Measurements from ENCODE around the gene KIAA1614.

The KIAA1614 gene

GRCh38 chr1:180918519-180918918 is 5.8 kb downstream of the KIAA1614 start:
- TF ChIP-seq BACH2 (CRISPR knock-in tag; IDR thresholded peaks at IDR 0.05; ENCODE audit: borderline replicate concordance), result no peak
- no peak for TF ChIP-seq ZFP30 (CRISPR knock-in tag; IDR thresholded peaks at IDR 0.05)
- TF ChIP-seq CREB5 (CRISPR knock-in tag; IDR thresholded peaks at IDR 0.05; ENCODE audit: low read depth), result no peak
- no peak for TF ChIP-seq GLIS3 (CRISPR knock-in tag; IDR thresholded peaks at IDR 0.05)
- no peak for TF ChIP-seq ZFP3 (CRISPR knock-in tag; IDR thresholded peaks at IDR 0.05)
- TF ChIP-seq POU6F1 (CRISPR knock-in tag; IDR thresholded peaks at IDR 0.05; ENCODE audit: borderline replicate concordance, low read depth), result no peak
- TF ChIP-seq ARNTL (CRISPR knock-in tag; IDR thresholded peaks at IDR 0.05; ENCODE audit: borderline replicate concordance, low read depth), result no peak
- no peak for TF ChIP-seq PATZ1 (CRISPR knock-in tag; IDR thresholded peaks at IDR 0.05; ENCODE audit: borderline replicate concordance)
- no peak for TF ChIP-seq SNAI2 (CRISPR knock-in tag; IDR thresholded peaks at IDR 0.05)
- no peak for TF ChIP-seq ZNF565 (CRISPR knock-in tag; conservative IDR thresholded peaks at IDR 0.05; ENCODE audit: low read depth)
- no peak for TF ChIP-seq RARB (CRISPR knock-in tag; IDR thresholded peaks at IDR 0.05)
- no peak for TF ChIP-seq TSHZ2 (CRISPR knock-in tag; IDR thresholded peaks at IDR 0.05)
- no peak for TF ChIP-seq CSRNP3 (CRISPR knock-in tag; IDR thresholded peaks at IDR 0.05)
- TF ChIP-seq ZNF70 (CRISPR knock-in tag; IDR thresholded peaks at IDR 0.05), result no peak
- no peak for TF ChIP-seq ESRRG (CRISPR knock-in tag; IDR thresholded peaks at IDR 0.05)
- TF ChIP-seq ZNF8 (CRISPR knock-in tag; IDR thresholded peaks at IDR 0.05), result no peak
- no peak for TF ChIP-seq PPARA (CRISPR knock-in tag; IDR thresholded peaks at IDR 0.05; ENCODE audit: borderline replicate concordance)
- TF ChIP-seq TOX (CRISPR knock-in tag; IDR thresholded peaks at IDR 0.05; ENCODE audit: borderline replicate concordance), result no peak
- no peak for TF ChIP-seq TCF4 (CRISPR knock-in tag; IDR thresholded peaks at IDR 0.05; ENCODE audit: borderline replicate concordance)
- ATAC-seq, result no peak

- no peak for TF ChIP-seq POU6F1 (CRISPR knock-in tag; IDR thresholded peaks at IDR 0.05; ENCODE audit: borderline replicate concordance, low read depth)
- ATAC-seq, result no peak
Observed at GRCh38 chr1:180919183-180919700, 6.5 kb downstream of the KIAA1614 start.

GRCh38 chr1:180920193-180920592 is 7.5 kb downstream of the KIAA1614 start:
- no peak for ATAC-seq
- TF ChIP-seq CREB5 (CRISPR knock-in tag; IDR thresholded peaks at IDR 0.05; ENCODE audit: low read depth), result no peak
- TF ChIP-seq TSHZ2 (CRISPR knock-in tag; IDR thresholded peaks at IDR 0.05), result no peak
- no peak for TF ChIP-seq PPARA (CRISPR knock-in tag; IDR thresholded peaks at IDR 0.05; ENCODE audit: borderline replicate concordance)
- no peak for TF ChIP-seq ARNTL (CRISPR knock-in tag; IDR thresholded peaks at IDR 0.05; ENCODE audit: borderline replicate concordance, low read depth)
- no peak for TF ChIP-seq BACH2 (CRISPR knock-in tag; IDR thresholded peaks at IDR 0.05; ENCODE audit: borderline replicate concordance)
- TF ChIP-seq ZFP30 (CRISPR knock-in tag; IDR thresholded peaks at IDR 0.05), result no peak
- no peak for TF ChIP-seq ESRRG (CRISPR knock-in tag; IDR thresholded peaks at IDR 0.05)

All from SK-N-SH treated with all-trans-retinoic acid at 6 μM for 48 hours (cell line).